Neuronal stem cell (in vitro differentiated cells): ENCODE results near the gene FER.

ENCODE experiments used
- DNase-seq: peaks from one replicate; pipeline ENCODE4 v3.0.0-alpha.2; 2013; ENCODE audit warnings: low spot score
- H2AFZ ChIP-seq: one replicate; pipeline ENCODE4 v1.6.1; 2013; ENCODE audit warnings: mild to moderate bottlenecking, low read length, inconsistent platforms
- H2AK5ac ChIP-seq: 2 replicates; pipeline ENCODE4 v1.6.1; 2013; ENCODE audit warnings: low read depth, mild to moderate bottlenecking, inconsistent platforms, low read length, moderate library complexity, mixed read lengths
- H2BK120ac ChIP-seq: 2 replicates; pipeline ENCODE4 v1.6.1; 2013; ENCODE audit warnings: low read depth, mild to moderate bottlenecking, inconsistent platforms, low read length, moderate library complexity, mixed read lengths
- H2BK12ac ChIP-seq: one replicate; pipeline ENCODE4 v1.6.1; 2013; ENCODE audit warnings: low read length, inconsistent platforms
- H2BK15ac ChIP-seq: 2 replicates; pipeline ENCODE4 v1.6.1; 2013; ENCODE audit warnings: mild to moderate bottlenecking, low read length, inconsistent platforms, mixed read lengths
- H2BK5ac ChIP-seq: one replicate; pipeline ENCODE4 v1.6.1; 2013; ENCODE audit warnings: inconsistent platforms, mild to moderate bottlenecking, low read length, moderate library complexity
- H3K14ac ChIP-seq: one replicate; pipeline ENCODE4 v1.6.1; 2013; ENCODE audit warnings: low read length, inconsistent platforms
- H3K18ac ChIP-seq: 2 replicates; pipeline ENCODE4 v1.6.1; 2013; ENCODE audit warnings: low read length, inconsistent platforms
- H3K23ac ChIP-seq: 2 replicates; pipeline ENCODE4 v1.6.1; 2013; ENCODE audit warnings: low read depth, mild to moderate bottlenecking, mixed read lengths, low read length, inconsistent platforms; ENCODE audit not compliant: poor library complexity
- H3K27ac ChIP-seq: replicated peaks from 3 replicates; pipeline ENCODE4 v1.5.1; 2013; ENCODE audit warnings: low read length, inconsistent platforms
- H3K27me3 ChIP-seq, 3 experiments: 2 replicates each; pipeline ENCODE4 v1.6.1; 2013; ENCODE audit warnings: low read length in 3 of 3, mild to moderate bottlenecking in 2 of 3, inconsistent platforms in 1 of 3, low read depth in 1 of 3, mixed read lengths in 1 of 3, moderate library complexity in 1 of 3; ENCODE audit not compliant: control insufficient read depth in 3 of 3, insufficient read depth in 3 of 3
- H3K36me3 ChIP-seq, 2 donors: replicated peaks in 1 of 2; 2 replicates each; pipeline ENCODE4 v1.6.1; 2013; ENCODE audit warnings: low read length in 2 of 2; ENCODE audit not compliant: control insufficient read depth in 2 of 2, insufficient read depth in 2 of 2
- H3K4ac ChIP-seq: 2 replicates; pipeline ENCODE4 v1.6.1; 2013; ENCODE audit warnings: inconsistent platforms, mild to moderate bottlenecking, low read length, moderate library complexity
- H3K4me1 ChIP-seq, 2 donors: 1 replicate in 1 of 2; 2 replicates in 1 of 2; pipeline ENCODE4 v1.6.1; 2013; ENCODE audit warnings: low read length in 2 of 2, low read depth in 1 of 2; ENCODE audit not compliant: control insufficient read depth in 2 of 2, insufficient read depth in 1 of 2
- H3K4me2 ChIP-seq: one replicate; pipeline ENCODE4 v1.6.1; 2013; ENCODE audit warnings: mild to moderate bottlenecking, low read length, inconsistent platforms; ENCODE audit not compliant: insufficient read depth, poor library complexity, severe bottlenecking
- H3K4me3 ChIP-seq, 2 donors: 2 replicates each; pipeline ENCODE4 v1.5.1; 2013; ENCODE audit warnings: low read length in 2 of 2, mild to moderate bottlenecking in 2 of 2, inconsistent platforms in 1 of 2, moderate library complexity in 1 of 2
- H3K79me1 ChIP-seq: one replicate; pipeline ENCODE4 v1.6.1; 2013; ENCODE audit warnings: low read depth, mild to moderate bottlenecking, inconsistent platforms, low read length, moderate library complexity
- H3K9ac ChIP-seq: one replicate; pipeline ENCODE4 v1.6.1; 2013; ENCODE audit warnings: mild to moderate bottlenecking, low read depth, low read length, inconsistent platforms; ENCODE audit not compliant: poor library complexity
- H3K9me3 ChIP-seq, 2 donors: replicated peaks in 1 of 2; 2 replicates each; pipeline versions ENCODE3 to v1.6.1; 2013; ENCODE audit warnings: low read length in 2 of 2, mild to moderate bottlenecking in 2 of 2, inconsistent platforms in 1 of 2, low read depth in 1 of 2, mixed read lengths in 1 of 2, moderate library complexity in 1 of 2; ENCODE audit not compliant: control insufficient read depth in 2 of 2, insufficient read depth in 1 of 2
- H4K8ac ChIP-seq: one replicate; pipeline ENCODE4 v1.6.1; 2013; ENCODE audit warnings: low read depth, mild to moderate bottlenecking, inconsistent platforms, low read length, moderate library complexity
- H4K91ac ChIP-seq: one replicate; pipeline ENCODE4 v1.6.1; 2013; ENCODE audit warnings: low read length, low read depth, mild to moderate bottlenecking, inconsistent platforms; ENCODE audit not compliant: poor library complexity
- WGBS, 2 donors: extraction: QIAGEN DNeasy Blood & Tissue Kit; methylation state at CpG; one replicate each; pipeline ENCODE4 v1.1.7; 2013; ENCODE audit warnings: missing lambda C conversion rate in 2 of 2, mixed read lengths in 1 of 2; ENCODE audit not compliant: insufficient read length in 2 of 2, insufficient replicate concordance in 1 of 2; ENCODE audit errors: extremely low coverage in 2 of 2; 5-methylcytosine and 5-hydroxymethylcytosine counted together

The FER gene

DNA sequence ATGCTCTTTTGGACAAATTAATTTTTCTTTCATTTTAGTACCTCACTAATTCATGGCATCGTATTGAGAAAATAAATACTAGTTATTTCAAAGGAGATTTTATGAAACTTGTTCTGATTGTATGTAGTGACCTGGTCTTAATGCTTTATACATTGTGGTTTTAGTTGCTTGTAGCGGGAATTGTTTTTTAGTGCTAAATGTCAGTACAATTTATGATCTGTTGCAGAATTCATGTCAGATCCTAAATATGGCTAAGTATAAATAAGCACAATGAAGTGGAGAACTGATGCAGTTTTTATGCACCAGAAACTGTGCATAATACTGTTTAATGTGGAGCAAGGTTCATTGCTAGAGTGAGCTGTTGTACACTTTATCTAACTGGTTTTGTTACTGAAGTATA lies 353.3 kb downstream of the FER start:
- Histone ChIP-seq H3K9me3 (no peaks in the 10 kb centered on the region), H3K23ac (no peak overlapping the region), H3K14ac (no peak overlapping the region), H3K18ac (no peak overlapping the region), H4K8ac (no peak overlapping the region), H3K79me1 (no peaks in the 10 kb centered on the region), H3K27me3 (no peaks in the 10 kb centered on the region), H2BK5ac (no peak overlapping the region), H3K36me3 (no peaks in the 10 kb centered on the region), H3K4ac (no peak overlapping the region), H2BK12ac (no peak overlapping the region), H2BK15ac (no peak overlapping the region), H3K4me3 (no peak overlapping the region), H2AK5ac (no peak overlapping the region), H3K9ac (no peak overlapping the region), H4K91ac (no peak overlapping the region), H3K4me2 (no peak overlapping the region), H2BK120ac (no peak overlapping the region), H2AFZ (no peak overlapping the region), H3K27ac (no peak overlapping the region), H3K4me1 (peaks cover 0 to 2% of the 10 kb centered on the region in 2 donors)
- no peak for DNase-seq
- WGBS, 2 donors: no CpG with 5 or more reads among the region's 2 CpGs

DNA sequence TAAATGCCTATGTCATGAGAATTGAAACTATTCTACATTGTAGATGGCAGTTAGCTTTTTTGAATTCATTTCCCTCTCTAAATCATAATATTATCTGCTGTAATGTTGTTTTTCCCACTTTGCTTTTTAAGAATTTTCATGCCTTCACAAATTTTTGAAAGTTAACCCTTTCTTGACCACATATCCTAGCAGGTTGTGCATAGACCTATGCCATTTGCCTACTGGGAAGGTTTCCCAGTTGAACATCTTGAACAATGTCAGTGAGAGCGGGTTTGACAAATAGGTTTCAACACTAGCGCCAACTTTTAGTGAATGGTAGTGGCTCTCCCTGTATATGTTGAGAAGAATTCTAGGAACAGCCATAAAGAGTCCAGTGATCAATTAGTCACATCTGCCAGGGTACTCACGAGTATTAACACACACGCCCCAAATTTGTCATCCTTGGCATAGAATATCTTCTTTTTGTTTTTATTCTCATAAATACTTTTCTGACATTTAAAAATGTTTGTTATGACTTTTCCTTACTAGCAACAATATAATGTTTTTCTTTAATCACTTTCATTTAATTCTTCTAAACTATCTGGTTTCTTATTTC lies 354.5 kb downstream of the FER start:
- no peak for DNase-seq
- H3K9ac ChIP-seq: no peak overlapping the region
- no peak overlapping the region for H3K4me2 ChIP-seq
- no peak overlapping the region for H2AFZ ChIP-seq
- H3K9me3 ChIP-seq: no peaks in the 10 kb centered on the region
- H2BK120ac ChIP-seq: no peak overlapping the region
- no peaks in the 10 kb centered on the region for H3K36me3 ChIP-seq
- no peaks in the 10 kb centered on the region for H3K27me3 ChIP-seq
- H3K4ac ChIP-seq: no peak overlapping the region
- no peak overlapping the region for H3K14ac ChIP-seq
- no peak overlapping the region for H2AK5ac ChIP-seq
- H4K91ac ChIP-seq: no peak overlapping the region
- no peak overlapping the region for H3K27ac ChIP-seq
- no peak overlapping the region for H2BK12ac ChIP-seq
- H2BK15ac ChIP-seq: no peak overlapping the region
- H4K8ac ChIP-seq: no peak overlapping the region
- H3K23ac ChIP-seq: no peak overlapping the region
- WGBS, 2 donors: no CpG with 5 or more reads among the region's 4 CpGs
- no peak overlapping the region for H2BK5ac ChIP-seq
- peaks cover 0 to 2% of the 10 kb centered on the region in 2 donors for H3K4me1 ChIP-seq
- H3K4me3 ChIP-seq: no peak overlapping the region
- no peak overlapping the region for H3K18ac ChIP-seq
- no peaks in the 10 kb centered on the region for H3K79me1 ChIP-seq

DNA sequence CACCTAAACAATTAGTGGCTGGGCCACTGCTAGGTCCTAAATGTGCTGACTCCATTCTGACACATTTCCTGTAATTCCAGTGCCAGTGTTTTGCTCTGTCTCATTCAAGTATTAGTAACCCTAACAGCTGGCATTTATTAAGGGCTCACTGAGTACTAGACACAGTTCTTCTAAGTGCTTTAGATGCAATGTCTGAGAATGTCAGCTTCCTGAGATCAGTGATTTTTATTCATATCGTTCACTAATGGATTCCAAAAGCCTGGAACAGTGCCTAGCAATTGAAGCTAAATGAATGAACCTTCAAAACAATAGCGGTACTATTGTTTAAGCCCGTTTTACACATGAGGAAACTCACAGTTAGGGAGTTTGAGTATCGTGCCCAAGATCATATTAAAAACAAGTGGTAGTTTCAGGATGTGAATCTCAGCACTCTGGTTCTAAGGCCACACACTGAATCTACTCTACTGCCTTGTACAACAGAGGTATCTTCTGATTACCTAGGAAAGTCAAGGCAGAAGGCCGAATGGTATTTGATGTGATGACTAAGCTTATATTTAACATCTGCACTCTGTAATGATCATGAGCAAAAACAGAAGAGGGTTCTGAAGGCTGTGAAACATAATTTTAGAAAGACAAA lies 358.1 kb downstream of the FER start:
- H2AK5ac ChIP-seq: no peak overlapping the region
- no peak overlapping the region for H3K4me3 ChIP-seq
- H2BK15ac ChIP-seq: no peak overlapping the region
- H2BK5ac ChIP-seq: no peak overlapping the region
- H3K27ac ChIP-seq: no peak overlapping the region
- H3K4me2 ChIP-seq: no peak overlapping the region
- H3K18ac ChIP-seq: no peak overlapping the region
- no peak overlapping the region for H3K14ac ChIP-seq
- no peak overlapping the region for H3K9ac ChIP-seq
- no peaks in the 10 kb centered on the region for H3K27me3 ChIP-seq
- H3K79me1 ChIP-seq: no peaks in the 10 kb centered on the region
- no peak overlapping the region for H3K4ac ChIP-seq
- no peak overlapping the region for H2BK12ac ChIP-seq
- no peak overlapping the region for H4K91ac ChIP-seq
- H3K23ac ChIP-seq: no peak overlapping the region
- no peak overlapping the region for H2BK120ac ChIP-seq
- peaks cover 0 to 2% of the 10 kb centered on the region in 2 donors for H3K4me1 ChIP-seq
- H3K36me3 ChIP-seq: no peaks in the 10 kb centered on the region
- WGBS, 2 donors: no CpG with 5 or more reads among the region's 5 CpGs
- H2AFZ ChIP-seq: no peak overlapping the region
- no peak for DNase-seq
- H4K8ac ChIP-seq: no peak overlapping the region
- no peaks in the 10 kb centered on the region for H3K9me3 ChIP-seq

DNA sequence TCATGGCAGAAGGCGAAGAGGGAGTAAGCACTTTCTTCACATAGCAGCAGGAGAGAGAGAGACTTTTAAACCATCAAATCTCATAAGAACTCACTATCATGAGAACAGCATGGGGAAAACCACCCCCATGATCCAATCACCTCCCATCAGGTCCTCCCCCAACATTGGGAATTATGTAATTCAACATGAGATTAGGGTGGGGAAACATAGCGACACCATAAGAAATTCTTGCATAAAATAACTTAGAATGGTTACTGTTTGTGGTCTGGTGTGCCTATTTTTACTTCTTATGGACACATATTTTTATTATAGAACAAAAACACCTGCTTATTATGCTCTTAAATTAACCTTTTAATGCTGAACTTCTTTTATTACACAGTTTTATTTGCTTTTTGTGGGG lies 364.0 kb downstream of the FER start:
- Histone ChIP-seq H3K14ac (no peak overlapping the region), H3K79me1 (no peaks in the 10 kb centered on the region), H3K23ac (no peak overlapping the region), H3K27ac (no peak overlapping the region), H2BK120ac (no peak overlapping the region), H2AK5ac (no peak overlapping the region), H2BK5ac (no peak overlapping the region), H4K8ac (no peak overlapping the region), H3K4me2 (no peak overlapping the region), H3K4me1 (no peaks in the 10 kb centered on the region), H2BK15ac (no peak overlapping the region), H4K91ac (no peak overlapping the region), H3K27me3 (no peaks in the 10 kb centered on the region), H3K36me3 (no peaks in the 10 kb centered on the region), H2BK12ac (no peak overlapping the region), H3K4ac (no peak overlapping the region), H3K9ac (no peak overlapping the region), H2AFZ (no peak overlapping the region), H3K18ac (no peak overlapping the region), H3K4me3 (no peak overlapping the region), H3K9me3 (no peaks in the 10 kb centered on the region)
- WGBS, 2 donors: no CpG with 5 or more reads among the region's 2 CpGs
- DNase-seq: no peak
